PC-9 (cell line): Measurements from ENCODE around the gene RASIP1. TPM values are rescaled to one million over a fixed set of nuclear protein-coding genes. Genes with fewer than 3 reads are reported as not detected.
A peak's percentile ranks its signal among the peaks of the same experiment; 100 is the strongest.

Source experiments
- BruUV-seq: library from RNA; stranded (reverse); fragments of 400-500 nt; replicated peaks from 2 replicates; lab custom pipeline; 2021; lab: Mats Ljungman, UMichigan
- CTCF ChIA-PET: fragments of 300-600 bp; sonication (Branson Sonifier 250); formaldehyde crosslinking; loops from one replicate; lab custom pipeline; 2022; ENCODE audit warnings: antibody characterized with exemption; lab: Charles Lee
- POLR2A ChIA-PET: fragments of 300-600 bp; sonication (Branson Sonifier 250); formaldehyde crosslinking; loops from one replicate; lab custom pipeline; 2022; ENCODE audit warnings: antibody characterized with exemption; ENCODE audit not compliant: unreplicated experiment; lab: Charles Lee
- DNase-seq, 2 experiments: peaks; one replicate each; pipeline versions ENCODE4 v3.0.0 to v3.0.0-alpha.2; 2015 to 2022; ENCODE audit warnings: mixed read lengths in 1 of 2
- H2AFZ ChIP-seq: fragments of 200-600 bp; sonication (generic); 2 replicates; pipeline ENCODE4 v1.8.1; 2017; ENCODE audit warnings: antibody characterized with exemption
- H3F3A ChIP-seq: fragments of 200-600 bp; sonication (generic); 2 replicates; pipeline ENCODE4 v1.8.1; 2017; ENCODE audit warnings: antibody characterized with exemption, mild to moderate bottlenecking, low read depth; ENCODE audit not compliant: insufficient read depth
- H3K27ac ChIP-seq: fragments of 200-600 bp; sonication (generic); 2 replicates; pipeline ENCODE4 v1.6.1; 2016; ENCODE audit warnings: mixed run types
- H3K27me3 ChIP-seq: fragments of 200-600 bp; sonication (generic); 2 replicates; pipeline ENCODE4 v1.6.1; 2016; ENCODE audit warnings: low read depth, mixed run types; ENCODE audit not compliant: insufficient read depth
- H3K36me3 ChIP-seq: fragments of 200-600 bp; sonication (generic); 2 replicates; pipeline ENCODE4 v1.6.1; 2016; ENCODE audit warnings: low read depth, mixed run types
- H3K4me1 ChIP-seq: fragments of 200-600 bp; sonication (generic); replicated peaks from 2 replicates; pipeline ENCODE4 v1.6.1; 2016; ENCODE audit warnings: mixed run types; ENCODE audit not compliant: insufficient read depth
- H3K4me2 ChIP-seq: fragments of 200-600 bp; sonication (generic); 2 replicates; pipeline ENCODE4 v1.6.1; 2017; ENCODE audit warnings: mixed run types
- H3K4me3 ChIP-seq: fragments of 200-600 bp; sonication (generic); 2 replicates; pipeline ENCODE4 v1.6.1; 2016; ENCODE audit warnings: mixed run types
- H3K79me2 ChIP-seq: fragments of 200-600 bp; sonication (generic); 2 replicates; pipeline ENCODE4 v1.6.1; 2017; ENCODE audit warnings: low read depth, mixed run types
- H3K9me2 ChIP-seq: fragments of 200-600 bp; sonication (generic); 2 replicates; pipeline ENCODE4 v1.8.1; 2017; ENCODE audit warnings: mild to moderate bottlenecking; ENCODE audit not compliant: insufficient read depth
- H3K9me3 ChIP-seq: fragments of 200-600 bp; sonication (generic); 2 replicates; pipeline ENCODE4 v1.8.1; 2016; ENCODE audit warnings: low read depth; ENCODE audit not compliant: insufficient read depth
- H4K20me1 ChIP-seq: fragments of 200-600 bp; sonication (generic); 2 replicates; pipeline ENCODE4 v1.8.1; 2017; ENCODE audit not compliant: insufficient read depth
- CTCF ChIP-seq: fragments of 200-600 bp; sonication (generic); conservative IDR thresholded peaks from 2 replicates; pipeline ENCODE4 v1.6.1; 2017; ENCODE audit warnings: mixed run types, antibody characterized with exemption, mild to moderate bottlenecking, moderate library complexity
- EZH2 ChIP-seq: fragments of 200-600 bp; sonication (generic); IDR thresholded peaks from 2 replicates; pipeline ENCODE4 v1.8.0; 2017; ENCODE audit warnings: antibody characterized with exemption, low read depth
- intact Hi-C: fragments of 100-400 bp; cut with micrococcal nuclease; formaldehyde crosslinking; loops from one replicate; pipeline ENCODE4 v1.10.0; 2022; ENCODE audit not compliant: unreplicated experiment
- total RNA-seq: library from RNA; stranded (reverse); gene quantifications from 2 replicates; pipeline ENCODE4 v1.2.3, GENCODE V29; 2021

RASIP1 gene
- total RNA-seq, 1 experiment from 2014 or later: 1.4 TPM

GRCh38 chr19:48739404-48740163, 826 bp downstream of the RASIP1 start:
- no peak overlapping the region for H3K27ac ChIP-seq
- no peaks in the 10 kb centered on the region for H3K36me3 ChIP-seq
- TF ChIP-seq CTCF: no peak
- no peak for TF ChIP-seq EZH2
- peak overlapping the region; percentile 58; the same call in 1 of the 2 replicates for H3K4me3 ChIP-seq
- BruUV-seq: no TSS peak
- H3K27me3 ChIP-seq: no peaks in the 10 kb centered on the region
- ChIA-PET CTCF (interaction anchor here (0.6 to 1.2 kb wide), 3 partner anchors 8 to 330 kb away, joined by 3 to 4 read pairs (median 4); partner anchors contain the start of gene IZUMO1), POLR2A (no interaction called here)
- H3F3A ChIP-seq: peaks cover 15% of the 10 kb centered on the region
- peak overlapping the region; percentile 80 for H3K4me2 ChIP-seq
- H2AFZ ChIP-seq: peak overlapping the region; percentile 85
- DNase-seq: no peak
- H3K79me2 ChIP-seq: no peaks in the 10 kb centered on the region
- no peaks in the 10 kb centered on the region for H4K20me1 ChIP-seq
- intact Hi-C loops: loop anchor here (2.0 to 5.0 kb wide), 3 partner anchors 13 to 102 kb away; partner anchors contain the start of genes DBP and FUT1
- no peaks in the 10 kb centered on the region; the same call in 1 of the 2 replicates for H3K4me1 ChIP-seq
- H3K9me3 ChIP-seq: no peaks in the 10 kb centered on the region
- no peaks in the 10 kb centered on the region for H3K9me2 ChIP-seq

- CTCF ChIA-PET: interaction anchor here (0.5 to 1.2 kb wide), 11 partner anchors 8 to 331 kb away, joined by 3 to 15 read pairs (median 4); partner anchors contain the start of genes FUT2, HSD17B14 and IZUMO1
- H3K27me3 ChIP-seq: no peaks in the 10 kb centered on the region
- intact Hi-C loops: loop anchor here (1.0 to 5.0 kb wide), 4 partner anchors 14 to 101 kb away; partner anchors contain the start of genes DBP and FUT1
- H3K4me1 ChIP-seq: no peaks in the 10 kb centered on the region; the same call in 1 of the 2 replicates
- no peaks in the 10 kb centered on the region for H3K9me2 ChIP-seq
- no peaks in the 10 kb centered on the region for H3K79me2 ChIP-seq
- POLR2A ChIA-PET: interaction anchor here (0.6 to 0.7 kb wide), 10 partner anchors 14 to 535 kb away, joined by 3 to 8 read pairs (median 3); no protein-coding TSS in a partner anchor
- peaks cover 15% of the 10 kb centered on the region for H3F3A ChIP-seq
- no peaks in the 10 kb centered on the region for H3K9me3 ChIP-seq
- no peak overlapping the region for H3K27ac ChIP-seq
- no peaks in the 10 kb centered on the region for H3K36me3 ChIP-seq
- no peaks in the 10 kb centered on the region for H4K20me1 ChIP-seq
- peak overlapping the region; percentile 80 for H3K4me2 ChIP-seq
- TF ChIP-seq EZH2 (no peak), CTCF (no peak)
- no TSS peak for BruUV-seq
- DNase-seq: peak; percentile 74 to 96
- H3K4me3 ChIP-seq: peak overlapping the region; percentile 58; the same call in 1 of the 2 replicates
- peak overlapping the region; percentile 85 for H2AFZ ChIP-seq
Observed at GRCh38 chr19:48738557-48739403, 1.6 kb downstream of the RASIP1 start.
